H9 (cell line): Measurements from ENCODE around the gene XIRP2. TPM values are rescaled to one million over a fixed set of nuclear protein-coding genes. Genes with fewer than 3 reads are reported as not detected.
A peak's percentile ranks its signal among the peaks of the same experiment; 100 is the strongest.

Experiments
- DNase-seq: peaks from one replicate; pipeline ENCODE4 v3.0.0-alpha.2; 2017
- H2AFZ ChIP-seq: one replicate; pipeline ENCODE4 v1.6.1; 2013; ENCODE audit warnings: mild to moderate bottlenecking, low read length, control low read depth, moderate library complexity
- H2AK5ac ChIP-seq: 2 replicates; pipeline ENCODE4 v1.6.1; 2013; ENCODE audit warnings: low read length, control low read depth, mixed read lengths; ENCODE audit not compliant: insufficient read length
- H2BK120ac ChIP-seq: one replicate; pipeline ENCODE4 v1.6.1; 2013; ENCODE audit warnings: low read depth, mild to moderate bottlenecking, low read length, control low read depth, inconsistent platforms; ENCODE audit not compliant: poor library complexity, severe bottlenecking
- H2BK12ac ChIP-seq: 2 replicates; pipeline ENCODE4 v1.6.1; 2013; ENCODE audit warnings: low read length, control low read depth, mixed read lengths, low read depth; ENCODE audit not compliant: insufficient read length
- H2BK15ac ChIP-seq: 2 replicates; pipeline ENCODE4 v1.6.1; 2013; ENCODE audit warnings: low read depth, low read length, control low read depth
- H2BK20ac ChIP-seq: one replicate; pipeline ENCODE4 v1.6.1; 2013; ENCODE audit warnings: low read depth, mild to moderate bottlenecking, low read length, control low read depth, inconsistent platforms; ENCODE audit not compliant: poor library complexity, severe bottlenecking
- H2BK5ac ChIP-seq: 2 replicates; pipeline ENCODE4 v1.6.1; 2013; ENCODE audit warnings: low read length, control low read depth, mixed read lengths; ENCODE audit not compliant: insufficient read length
- H3K14ac ChIP-seq: 2 replicates; pipeline ENCODE4 v1.6.1; 2013; ENCODE audit warnings: low read length, control low read depth; ENCODE audit not compliant: insufficient read depth
- H3K18ac ChIP-seq: 2 replicates; pipeline ENCODE4 v1.6.1; 2013; ENCODE audit warnings: low read depth, mild to moderate bottlenecking, mixed read lengths, low read length, control low read depth; ENCODE audit not compliant: insufficient read length
- H3K23ac ChIP-seq: 2 replicates; pipeline ENCODE4 v1.6.1; 2013; ENCODE audit warnings: low read length, control low read depth, mixed read lengths, low read depth; ENCODE audit not compliant: insufficient read length
- H3K23me2 ChIP-seq: 2 replicates; pipeline ENCODE4 v1.6.1; 2013; ENCODE audit warnings: low read depth, mild to moderate bottlenecking, mixed read lengths, low read length, control low read depth; ENCODE audit not compliant: insufficient read length, poor library complexity, severe bottlenecking
- H3K27ac ChIP-seq: 2 replicates; pipeline ENCODE4 v1.5.1; 2013; ENCODE audit warnings: low read length, control low read depth, mixed read lengths, low read depth; ENCODE audit not compliant: insufficient read length
- H3K27me3 ChIP-seq: 2 replicates; pipeline ENCODE4 v1.6.1; 2013; ENCODE audit warnings: low read length, control low read depth, inconsistent platforms; ENCODE audit not compliant: insufficient read depth
- H3K4ac ChIP-seq: 2 replicates; pipeline ENCODE4 v1.6.1; 2013; ENCODE audit warnings: low read depth, mild to moderate bottlenecking, control low read depth, inconsistent platforms, low read length, moderate library complexity
- H3K4me1 ChIP-seq: 2 replicates; pipeline ENCODE4 v1.6.1; 2013; ENCODE audit warnings: low read length, control low read depth, inconsistent platforms; ENCODE audit not compliant: insufficient read depth
- H3K4me2 ChIP-seq: 2 replicates; pipeline ENCODE4 v1.6.1; 2013; ENCODE audit warnings: low read length, control low read depth, mixed read lengths; ENCODE audit not compliant: insufficient read length, insufficient read depth
- H3K56ac ChIP-seq: 2 replicates; pipeline ENCODE4 v1.6.1; 2013; ENCODE audit warnings: low read depth, mild to moderate bottlenecking, mixed read lengths, low read length, control low read depth; ENCODE audit not compliant: insufficient read length
- H3K79me1 ChIP-seq: 2 replicates; pipeline ENCODE4 v1.6.1; 2013; ENCODE audit warnings: low read depth, mild to moderate bottlenecking, moderate library complexity, low read length, control low read depth, inconsistent platforms; ENCODE audit not compliant: insufficient read depth, poor library complexity, severe bottlenecking
- H3K79me2 ChIP-seq: 2 replicates; pipeline ENCODE4 v1.6.1; 2013; ENCODE audit warnings: low read length, control low read depth, inconsistent platforms; ENCODE audit not compliant: insufficient read depth
- H3K9ac ChIP-seq: 2 replicates; pipeline ENCODE4 v1.6.1; 2013; ENCODE audit warnings: low read length, control low read depth, mixed read lengths; ENCODE audit not compliant: insufficient read length; ENCODE audit errors: extremely low read depth
- H3K9me3 ChIP-seq: one replicate; pipeline ENCODE4 v1.6.1; 2013; ENCODE audit warnings: low read depth, low read length, inconsistent platforms; ENCODE audit not compliant: control insufficient read depth
- H3T11ph ChIP-seq: one replicate; pipeline ENCODE4 v1.6.1; 2013; ENCODE audit warnings: mild to moderate bottlenecking, low read length, control low read depth, inconsistent platforms
- H4K20me1 ChIP-seq: one replicate; pipeline ENCODE4 v1.6.1; 2013; ENCODE audit not compliant: control insufficient read depth, insufficient read length, insufficient read depth
- H4K5ac ChIP-seq: 2 replicates; pipeline ENCODE4 v1.6.1; 2013; ENCODE audit warnings: low read depth, mild to moderate bottlenecking, mixed read lengths, low read length, control low read depth; ENCODE audit not compliant: insufficient read length
- H4K8ac ChIP-seq: replicated peaks from 2 replicates; pipeline ENCODE4 v1.6.1; 2013; ENCODE audit warnings: low read length, control low read depth, mixed read lengths, low read depth; ENCODE audit not compliant: insufficient read length
- H4K91ac ChIP-seq: 2 replicates; pipeline ENCODE4 v1.6.1; 2013; ENCODE audit warnings: low read depth, mild to moderate bottlenecking, moderate library complexity, mixed read lengths, low read length, control low read depth; ENCODE audit not compliant: insufficient read length
- H3K27ac Mint-ChIP-seq, 3 experiments: 2 replicates in 2 of 3; 3 replicates in 1 of 3; pipeline ENCODE4 v1.8.0; 2020 to 2021; ENCODE audit warnings: mixed read lengths in 3 of 3, mild to moderate bottlenecking in 1 of 3, moderate library complexity in 1 of 3
- H3K27me3 Mint-ChIP-seq: 2 replicates; pipeline ENCODE4 v1.8.0; 2021; ENCODE audit warnings: low read depth, mild to moderate bottlenecking, moderate library complexity, mixed read lengths
- H3K36me3 Mint-ChIP-seq, 3 experiments: 2 replicates in 2 of 3; 3 replicates in 1 of 3; pipeline ENCODE4 v1.8.0; 2020 to 2021; ENCODE audit warnings: low read depth in 3 of 3, mixed read lengths in 3 of 3; ENCODE audit not compliant: insufficient read depth in 1 of 3
- H3K4me1 Mint-ChIP-seq, 2 experiments: 2 replicates each; pipeline ENCODE4 v1.8.0; 2020; ENCODE audit warnings: mixed read lengths in 2 of 2
- H3K4me3 Mint-ChIP-seq, 2 experiments: 2 replicates in 1 of 2; 3 replicates in 1 of 2; pipeline ENCODE4 v1.8.0; 2020 to 2021; ENCODE audit warnings: mild to moderate bottlenecking in 2 of 2, mixed read lengths in 2 of 2, moderate library complexity in 1 of 2
- H3K9me3 Mint-ChIP-seq, 2 experiments: 2 replicates in 1 of 2; 3 replicates in 1 of 2; pipeline ENCODE4 v1.8.0; 2020; ENCODE audit warnings: mild to moderate bottlenecking in 2 of 2, mixed read lengths in 2 of 2, moderate library complexity in 1 of 2
- WGBS: extraction: QIAGEN DNeasy Blood & Tissue Kit; methylation state at CpG from one replicate; pipeline ENCODE4 v1.1.7; 2013; ENCODE audit warnings: missing lambda C conversion rate, low lambda C conversion rate, mixed read lengths; ENCODE audit not compliant: insufficient read length; ENCODE audit errors: extremely low coverage; 5-methylcytosine and 5-hydroxymethylcytosine counted together
- total RNA-seq: library from RNA; stranded (reverse); gene quantifications from 2 replicates; pipeline ENCODE4 v1.2.1, GENCODE V29; 2021
- TF ChIP-seq, protein P1 (sequence below): fragments of 200-600 bp; sonication (generic); conservative IDR thresholded peaks from 3 replicates; pipeline ENCODE4 v1.8.0; 2021; ENCODE audit warnings: antibody characterized with exemption, mild to moderate bottlenecking

Gene XIRP2
- total RNA-seq, 1 experiment from 2014 or later, result 0.07 TPM

DNA sequence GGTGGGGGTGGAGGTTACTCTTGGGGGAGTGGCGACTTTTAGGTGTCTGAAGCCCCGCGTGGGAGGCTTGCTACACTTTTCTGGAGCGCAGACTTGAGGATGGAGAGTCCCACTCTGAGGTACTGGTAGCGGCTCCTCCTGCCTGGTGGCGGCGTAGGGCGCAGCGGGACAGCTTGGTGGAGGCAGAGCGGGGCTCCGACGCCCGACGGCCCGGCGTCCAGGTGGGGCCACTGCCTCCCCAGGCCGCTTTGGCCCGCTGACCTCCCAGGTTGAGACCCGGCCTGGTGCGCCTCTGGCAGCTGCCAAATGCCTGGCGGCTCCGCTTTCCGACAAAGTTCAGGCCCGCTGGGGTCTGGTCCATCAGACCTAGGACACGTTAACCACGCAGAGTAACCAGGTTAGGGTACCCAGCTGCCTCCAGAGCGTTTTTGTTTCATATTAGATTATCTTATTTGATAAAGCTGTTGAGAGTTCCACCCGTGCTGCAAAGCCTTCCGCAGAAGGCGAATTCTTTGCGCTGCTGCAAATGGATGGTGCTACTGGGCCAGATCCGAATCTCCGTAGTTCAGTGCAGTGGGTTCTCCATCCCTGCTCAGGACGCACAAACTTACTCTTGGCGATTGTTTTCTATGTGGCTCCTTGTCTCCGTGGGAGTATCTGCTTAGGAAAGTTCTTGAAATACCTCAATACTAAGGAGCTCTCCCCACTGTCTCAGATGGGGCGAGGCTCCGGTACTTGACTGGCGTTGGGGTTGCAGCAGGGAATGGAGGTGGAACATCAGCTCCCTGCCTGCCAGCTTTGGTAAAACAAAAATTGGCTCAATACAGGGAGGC lies 405.9 kb downstream of the XIRP2 start:
- Histone ChIP-seq H3K23me2 (peaks cover 18% of the 10 kb centered on the region), H2BK5ac (no peak overlapping the region), H3K9ac (no peak overlapping the region), H3T11ph (no peak overlapping the region), H3K4ac (no peak overlapping the region), H3K4me2 (peak overlapping the region; percentile 68), H3K14ac (0 out of 2 replicates have a peak overlapping the region, but pooled peaks have one; percentile 27), H4K5ac (no peak overlapping the region), H3K27ac (no peak overlapping the region), H3K79me1 (no peaks in the 10 kb centered on the region), H3K9me3 (no peaks in the 10 kb centered on the region), H3K56ac (no peak overlapping the region), H3K27me3 (no peaks in the 10 kb centered on the region), H2BK15ac (no peak overlapping the region), H3K4me1 (no peaks in the 10 kb centered on the region), H3K18ac (no peak overlapping the region), H2BK20ac (no peak overlapping the region), H4K91ac (no peak overlapping the region), H3K23ac (no peak overlapping the region), H2BK120ac (no peak overlapping the region), H4K20me1 (peaks cover 4% of the 10 kb centered on the region), H4K8ac (no peak overlapping the region), H3K79me2 (peaks cover 13% of the 10 kb centered on the region; the same call in 1 of the 2 replicates), H2AFZ (no peak overlapping the region), H2AK5ac (no peak overlapping the region), H2BK12ac (no peak overlapping the region)
- no peak for DNase-seq
- Mint-ChIP-seq H3K36me3 (no peaks in the 10 kb centered on the region), H3K4me3 (peak overlapping the region; percentile 93 to 98), H3K4me1 (peaks cover 50 to 54% of the 10 kb centered on the region in 2 experiments), H3K27me3 (peaks cover 2% of the 10 kb centered on the region; the same call in 1 of the 2 replicates), H3K9me3 (no peaks in the 10 kb centered on the region), H3K27ac (peak overlapping the region in 1 of 3 experiments; percentile 80; a peak in 2 of 7 replicates)
- TF ChIP-seq, protein P1, sequence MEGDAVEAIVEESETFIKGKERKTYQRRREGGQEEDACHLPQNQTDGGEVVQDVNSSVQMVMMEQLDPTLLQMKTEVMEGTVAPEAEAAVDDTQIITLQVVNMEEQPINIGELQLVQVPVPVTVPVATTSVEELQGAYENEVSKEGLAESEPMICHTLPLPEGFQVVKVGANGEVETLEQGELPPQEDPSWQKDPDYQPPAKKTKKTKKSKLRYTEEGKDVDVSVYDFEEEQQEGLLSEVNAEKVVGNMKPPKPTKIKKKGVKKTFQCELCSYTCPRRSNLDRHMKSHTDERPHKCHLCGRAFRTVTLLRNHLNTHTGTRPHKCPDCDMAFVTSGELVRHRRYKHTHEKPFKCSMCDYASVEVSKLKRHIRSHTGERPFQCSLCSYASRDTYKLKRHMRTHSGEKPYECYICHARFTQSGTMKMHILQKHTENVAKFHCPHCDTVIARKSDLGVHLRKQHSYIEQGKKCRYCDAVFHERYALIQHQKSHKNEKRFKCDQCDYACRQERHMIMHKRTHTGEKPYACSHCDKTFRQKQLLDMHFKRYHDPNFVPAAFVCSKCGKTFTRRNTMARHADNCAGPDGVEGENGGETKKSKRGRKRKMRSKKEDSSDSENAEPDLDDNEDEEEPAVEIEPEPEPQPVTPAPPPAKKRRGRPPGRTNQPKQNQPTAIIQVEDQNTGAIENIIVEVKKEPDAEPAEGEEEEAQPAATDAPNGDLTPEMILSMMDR, result peak; percentile 18; the same call in 2 of the 3 replicates
- WGBS, result no CpG with 5 or more reads among the region's 39 CpGs
